K562 (cell line): Measurements from ENCODE around the gene SIMC1. TPM values are rescaled to one million over a fixed set of nuclear protein-coding genes. Genes with fewer than 3 reads are reported as not detected.
A peak's percentile ranks its signal among the peaks of the same experiment; 100 is the strongest.

Experiments used
- ATF1 ChIP-seq, 2 experiments: fragments of 450-650 bp in 1 of 2; IDR thresholded peaks; 2 replicates each; pipeline ENCODE4 v1.6.1; 2016; ENCODE audit warnings: missing compliant biosample characterization in 1 of 2, missing genetic modification characterization in 1 of 2
- ATF3 ChIP-seq, 2 experiments: fragments of 450-650 bp in 1 of 2; sonication (generic) in 1 of 2; formaldehyde crosslinking in 1 of 2; IDR thresholded peaks in 1 of 2; conservative IDR thresholded peaks in 1 of 2; 2 replicates each; pipeline versions ENCODE4 v1.6.1 to v1.8.1; 2016 to 2023; ENCODE audit warnings: mild to moderate bottlenecking in 2 of 2, moderate library complexity in 2 of 2, inconsistent platforms in 1 of 2, missing genetic modification reagents in 1 of 2
- CTBP1 ChIP-seq: fragments of 450-650 bp; IDR thresholded peaks from 2 replicates; pipeline ENCODE4 v1.6.1; 2016; ENCODE audit warnings: borderline replicate concordance
- CXXC5 ChIP-seq: fragments of 250-450 bp; sonication (Bioruptor Pico); IDR thresholded peaks from 2 replicates; pipeline ENCODE4 v1.8.0; 2022; ENCODE audit warnings: inconsistent platforms, mild to moderate bottlenecking, moderate library complexity
- DPF2 ChIP-seq: fragments of 450-650 bp; IDR thresholded peaks from 2 replicates; pipeline ENCODE4 v1.6.1; 2016
- HDAC2 ChIP-seq: fragments of 450-650 bp; IDR thresholded peaks from 2 replicates; pipeline ENCODE4 v1.6.1; 2016; ENCODE audit warnings: mild to moderate bottlenecking
- LARP7 ChIP-seq: fragments of 450-650 bp; IDR thresholded peaks from 2 replicates; pipeline ENCODE4 v1.6.1; 2016
- RBBP5 ChIP-seq: fragments of 200-600 bp; sonication (generic); IDR thresholded peaks from 2 replicates; pipeline ENCODE4 v1.6.1; 2012; ENCODE audit warnings: borderline replicate concordance, mild to moderate bottlenecking, low read length, control low read depth, inconsistent platforms; ENCODE audit not compliant: insufficient read depth, poor library complexity, severe bottlenecking
- RBM22 ChIP-seq: fragments of 200-400 bp; formaldehyde crosslinking; IDR thresholded peaks from 2 replicates; pipeline ENCODE4 v1.6.1; 2018; ENCODE audit warnings: low read length, low read depth; ENCODE audit not compliant: poor library complexity, severe bottlenecking
- RBM39 ChIP-seq: fragments of 200-400 bp; formaldehyde crosslinking; optimal IDR thresholded peaks from 2 replicates; pipeline ENCODE3; 2018; ENCODE audit warnings: low read depth, low read length
- SMAD1 ChIP-seq: fragments of 150-350 bp; IDR thresholded peaks from 2 replicates; pipeline ENCODE4 v1.6.1; 2014; ENCODE audit warnings: low read length, low read depth; ENCODE audit not compliant: partially characterized antibody
- SP1 ChIP-seq: sonication (generic); formaldehyde crosslinking; IDR thresholded peaks from 2 replicates; pipeline ENCODE4 v1.8.1; 2022; ENCODE audit warnings: mild to moderate bottlenecking, missing genetic modification reagents
- SUPT5H ChIP-seq: fragments of 450-650 bp; IDR thresholded peaks from 2 replicates; pipeline ENCODE4 v1.6.1; 2016
- TAF9B ChIP-seq: fragments of 450-650 bp; IDR thresholded peaks from 2 replicates; pipeline ENCODE4 v1.6.1; 2018; ENCODE audit warnings: mild to moderate bottlenecking; ENCODE audit not compliant: partially characterized antibody
- TGIF2 ChIP-seq: sonication (generic); formaldehyde crosslinking; IDR thresholded peaks from 2 replicates; pipeline ENCODE4 v1.8.1; 2022; ENCODE audit warnings: mild to moderate bottlenecking, missing genetic modification reagents, moderate library complexity
- THRAP3 ChIP-seq: fragments of 450-650 bp; IDR thresholded peaks from 2 replicates; pipeline ENCODE4 v1.6.1; 2016; ENCODE audit warnings: mild to moderate bottlenecking, inconsistent platforms, borderline replicate concordance
- TRIM28 ChIP-seq: fragments of 450-650 bp; IDR thresholded peaks from 2 replicates; pipeline ENCODE4 v1.6.1; 2017
- XRCC3 ChIP-seq: fragments of 450-650 bp; IDR thresholded peaks from 2 replicates; pipeline ENCODE4 v1.6.1; 2017; ENCODE audit warnings: mild to moderate bottlenecking, moderate library complexity
- ZBTB2 ChIP-seq: fragments of 450-650 bp; IDR thresholded peaks from 2 replicates; pipeline ENCODE4 v1.6.1; 2016; ENCODE audit warnings: antibody characterized with exemption
- ZFX ChIP-seq: sonication (generic); formaldehyde crosslinking; IDR thresholded peaks from 2 replicates; pipeline ENCODE4 v1.8.0; 2022; ENCODE audit warnings: mild to moderate bottlenecking, missing genetic modification reagents, moderate library complexity
- polyA plus RNA-seq, 8 experiments: library from polyadenylated mRNA; depleted of rRNA in 4 of 8; stranded (reverse) in 5 of 8; unstranded in 3 of 8; fragments of >200 nt; fragmentation: Nextera tagmentation in 2 of 8; fragmentation: Illumina TruSeq in 1 of 8; extraction: Ambion mirVana in 2 of 8; extraction: Trizol in 1 of 8; gene quantifications; 2 replicates each; pipeline versions ENCODE4 v1.2.1 to v1.2.3, GENCODE V29; 2011 to 2014; ENCODE audit warnings: inconsistent platforms in 1 of 8, missing spikeins in 1 of 8
- total RNA-seq, 7 experiments: library from RNA; depleted of rRNA in 6 of 7; stranded (reverse); fragments of >200 nt in 6 of 7; fragmentation: Illumina TruSeq in 2 of 7; extraction: Trizol in 2 of 7; gene quantifications; 2 replicates each; pipeline versions ENCODE4 v1.2.1 to v1.2.3, GENCODE V29; 2011 to 2021; ENCODE audit warnings: low replicate concordance in 1 of 7
- TF ChIP-seq, protein P1 (sequence below): IDR thresholded peaks from 2 replicates; pipeline ENCODE4 v1.6.1; 2012; ENCODE audit warnings: low read depth, low read length, improper control_type of control experiment, borderline replicate concordance
- TF ChIP-seq, protein P2 (sequence below): fragments of 250-450 bp; sonication (Bioruptor Pico); IDR thresholded peaks from 2 replicates; pipeline ENCODE4 v1.8.0; 2021; ENCODE audit warnings: moderate library complexity, mild to moderate bottlenecking, inconsistent platforms
- TF ChIP-seq, protein P3 (sequence below): sonication (generic); formaldehyde crosslinking; IDR thresholded peaks from 2 replicates; pipeline ENCODE4 v1.4.0; 2020; ENCODE audit warnings: mild to moderate bottlenecking, missing genetic modification reagents

SIMC1 gene
- total and polyA plus RNA-seq, 9 of the 15 experiments (the other 6 are each of a cell fraction or from before 2014, with no cell fraction given) = 7.2 to 36.3 (median 14.7) TPM

- TF ChIP-seq SMAD1 (peak; percentile 67), TAF9B (peak; percentile 96), SP1 (peak; percentile 98), SUPT5H (peak; percentile 92), RBBP5 (peak; percentile 83), DPF2 (peak; percentile 72), RBM39 (peak; percentile 29), TRIM28 (peak; percentile 68; the same call in 1 of the 2 replicates), HDAC2 (peak; percentile 94), ZFX (CRISPR knock-in tag) (peak; percentile 81), CTBP1 (peak; percentile 86), ZBTB2 (peak; percentile 85), TGIF2 (no peak), ATF1 (CRISPR knock-in tag; IDR thresholded peaks at IDR 0.05) (no peak), ATF1 (tag; IDR thresholded peaks at IDR 0.05) (peak; percentile 87), ATF3 (IDR thresholded peaks at IDR 0.05) (no peak), ATF3 (CRISPR knock-in tag; conservative IDR thresholded peaks at IDR 0.05) (peak; percentile 89), LARP7 (peak; percentile 86; the same call in 1 of the 2 replicates), THRAP3 (peak; percentile 82; the same call in 1 of the 2 replicates), CXXC5 (CRISPR knock-in tag) (peak; percentile 77), XRCC3 (no peak), RBM22 (peak; percentile 32)
- TF ChIP-seq, protein P1, sequence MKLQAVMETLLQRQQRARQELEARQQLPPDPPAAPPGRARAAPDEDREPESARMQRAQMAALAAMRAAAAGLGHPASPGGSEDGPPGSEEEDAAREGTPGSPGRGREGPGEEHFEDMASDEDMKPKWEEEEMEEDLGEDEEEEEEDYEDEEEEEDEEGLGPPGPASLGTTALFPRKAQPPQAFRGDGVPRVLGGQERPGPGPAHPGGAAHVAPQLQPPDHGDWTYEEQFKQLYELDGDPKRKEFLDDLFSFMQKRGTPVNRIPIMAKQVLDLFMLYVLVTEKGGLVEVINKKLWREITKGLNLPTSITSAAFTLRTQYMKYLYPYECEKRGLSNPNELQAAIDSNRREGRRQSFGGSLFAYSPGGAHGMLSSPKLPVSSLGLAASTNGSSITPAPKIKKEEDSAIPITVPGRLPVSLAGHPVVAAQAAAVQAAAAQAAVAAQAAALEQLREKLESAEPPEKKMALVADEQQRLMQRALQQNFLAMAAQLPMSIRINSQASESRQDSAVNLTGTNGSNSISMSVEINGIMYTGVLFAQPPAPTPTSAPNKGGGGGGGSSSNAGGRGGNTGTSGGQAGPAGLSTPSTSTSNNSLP = 0 out of 2 replicates have a peak, but pooled peaks have one; percentile 54
- TF ChIP-seq, protein P2, sequence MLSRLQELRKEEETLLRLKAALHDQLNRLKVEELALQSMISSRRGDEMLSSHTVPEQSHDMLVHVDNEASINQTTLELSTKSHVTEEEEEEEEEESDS (CRISPR knock-in tag) = no peak
- TF ChIP-seq, protein P3, sequence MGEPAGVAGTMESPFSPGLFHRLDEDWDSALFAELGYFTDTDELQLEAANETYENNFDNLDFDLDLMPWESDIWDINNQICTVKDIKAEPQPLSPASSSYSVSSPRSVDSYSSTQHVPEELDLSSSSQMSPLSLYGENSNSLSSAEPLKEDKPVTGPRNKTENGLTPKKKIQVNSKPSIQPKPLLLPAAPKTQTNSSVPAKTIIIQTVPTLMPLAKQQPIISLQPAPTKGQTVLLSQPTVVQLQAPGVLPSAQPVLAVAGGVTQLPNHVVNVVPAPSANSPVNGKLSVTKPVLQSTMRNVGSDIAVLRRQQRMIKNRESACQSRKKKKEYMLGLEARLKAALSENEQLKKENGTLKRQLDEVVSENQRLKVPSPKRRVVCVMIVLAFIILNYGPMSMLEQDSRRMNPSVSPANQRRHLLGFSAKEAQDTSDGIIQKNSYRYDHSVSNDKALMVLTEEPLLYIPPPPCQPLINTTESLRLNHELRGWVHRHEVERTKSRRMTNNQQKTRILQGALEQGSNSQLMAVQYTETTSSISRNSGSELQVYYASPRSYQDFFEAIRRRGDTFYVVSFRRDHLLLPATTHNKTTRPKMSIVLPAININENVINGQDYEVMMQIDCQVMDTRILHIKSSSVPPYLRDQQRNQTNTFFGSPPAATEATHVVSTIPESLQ (CRISPR knock-in tag) = peak; percentile 95
Observed at GRCh38 chr5:176388444-176389134, 150.4 kb downstream of the SIMC1 start, which contains the start of the genes HIGD2A and NOP16 (continued).
